Gastroesophageal sphincter (tissue), 3 donors: ENCODE measurements around the gene SFTA2.

Experiments used
- POLR2AphosphoS5 ChIP-seq: sonication (generic); formaldehyde crosslinking; IDR thresholded peaks from one replicate; pipeline ENCODE4 v1.6.1; 2017; ENCODE audit warnings: antibody characterized with exemption
- TF ChIP-seq, protein P1 (sequence below), 4 experiments: fragments of 200-600 bp in 2 of 4; fragments of 450-650 bp in 2 of 4; sonication (generic) in 1 of 4; IDR thresholded peaks; one replicate each; pipeline ENCODE4 v1.5.1; 2017 to 2019; ENCODE audit warnings: antibody characterized with exemption in 4 of 4, mild to moderate bottlenecking in 2 of 4, moderate library complexity in 2 of 4

DNA sequence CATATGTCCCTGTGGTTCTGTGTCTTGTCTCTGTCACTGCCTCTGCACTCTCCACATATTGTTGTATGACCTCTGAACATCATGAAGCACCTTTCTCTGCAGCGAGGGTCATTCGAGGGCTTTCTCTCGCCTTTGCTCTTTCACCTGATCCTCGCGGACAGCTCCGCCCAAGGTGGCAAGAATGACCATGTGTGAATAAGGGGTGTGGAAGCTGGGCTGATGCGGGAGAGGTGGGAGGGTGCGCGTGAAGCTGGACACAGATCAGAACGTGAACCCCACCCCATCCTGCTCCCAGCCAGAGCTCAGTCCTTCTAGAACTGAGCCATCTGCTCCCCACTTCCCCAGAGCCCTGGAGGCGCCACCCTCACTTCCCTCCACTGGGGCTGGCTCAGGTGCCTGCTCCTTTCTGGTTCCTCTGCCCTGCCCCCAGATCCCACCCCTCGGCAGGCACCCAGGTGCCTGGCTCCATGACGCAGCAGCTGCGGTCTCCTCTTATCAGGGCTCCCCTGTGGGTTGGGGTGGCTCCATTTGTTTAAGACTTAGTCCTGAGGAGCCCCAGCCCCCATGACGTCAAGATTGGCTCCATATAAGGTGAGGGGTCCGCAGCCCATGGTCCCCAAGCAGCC is 8.5 kb upstream of the SFTA2 start, which contains the start of gene MUCL3:
- TF ChIP-seq, protein P1, sequence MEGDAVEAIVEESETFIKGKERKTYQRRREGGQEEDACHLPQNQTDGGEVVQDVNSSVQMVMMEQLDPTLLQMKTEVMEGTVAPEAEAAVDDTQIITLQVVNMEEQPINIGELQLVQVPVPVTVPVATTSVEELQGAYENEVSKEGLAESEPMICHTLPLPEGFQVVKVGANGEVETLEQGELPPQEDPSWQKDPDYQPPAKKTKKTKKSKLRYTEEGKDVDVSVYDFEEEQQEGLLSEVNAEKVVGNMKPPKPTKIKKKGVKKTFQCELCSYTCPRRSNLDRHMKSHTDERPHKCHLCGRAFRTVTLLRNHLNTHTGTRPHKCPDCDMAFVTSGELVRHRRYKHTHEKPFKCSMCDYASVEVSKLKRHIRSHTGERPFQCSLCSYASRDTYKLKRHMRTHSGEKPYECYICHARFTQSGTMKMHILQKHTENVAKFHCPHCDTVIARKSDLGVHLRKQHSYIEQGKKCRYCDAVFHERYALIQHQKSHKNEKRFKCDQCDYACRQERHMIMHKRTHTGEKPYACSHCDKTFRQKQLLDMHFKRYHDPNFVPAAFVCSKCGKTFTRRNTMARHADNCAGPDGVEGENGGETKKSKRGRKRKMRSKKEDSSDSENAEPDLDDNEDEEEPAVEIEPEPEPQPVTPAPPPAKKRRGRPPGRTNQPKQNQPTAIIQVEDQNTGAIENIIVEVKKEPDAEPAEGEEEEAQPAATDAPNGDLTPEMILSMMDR (IDR thresholded peaks at IDR 0.05): no peak
- no peak for TF ChIP-seq POLR2AphosphoS5
